Measurements from ENCODE around the gene PMEPA1. TPM values are rescaled to one million over a fixed set of nuclear protein-coding genes. Genes with fewer than 3 reads are reported as not detected.

Gene PMEPA1
- total and polyA plus RNA-seq, 10 of the 15 experiments (the other 5 are each of a cell fraction or from before 2014, with no cell fraction given) = 0.02 to 0.10 (median 0.04) TPM; not detected in 3

DNA sequence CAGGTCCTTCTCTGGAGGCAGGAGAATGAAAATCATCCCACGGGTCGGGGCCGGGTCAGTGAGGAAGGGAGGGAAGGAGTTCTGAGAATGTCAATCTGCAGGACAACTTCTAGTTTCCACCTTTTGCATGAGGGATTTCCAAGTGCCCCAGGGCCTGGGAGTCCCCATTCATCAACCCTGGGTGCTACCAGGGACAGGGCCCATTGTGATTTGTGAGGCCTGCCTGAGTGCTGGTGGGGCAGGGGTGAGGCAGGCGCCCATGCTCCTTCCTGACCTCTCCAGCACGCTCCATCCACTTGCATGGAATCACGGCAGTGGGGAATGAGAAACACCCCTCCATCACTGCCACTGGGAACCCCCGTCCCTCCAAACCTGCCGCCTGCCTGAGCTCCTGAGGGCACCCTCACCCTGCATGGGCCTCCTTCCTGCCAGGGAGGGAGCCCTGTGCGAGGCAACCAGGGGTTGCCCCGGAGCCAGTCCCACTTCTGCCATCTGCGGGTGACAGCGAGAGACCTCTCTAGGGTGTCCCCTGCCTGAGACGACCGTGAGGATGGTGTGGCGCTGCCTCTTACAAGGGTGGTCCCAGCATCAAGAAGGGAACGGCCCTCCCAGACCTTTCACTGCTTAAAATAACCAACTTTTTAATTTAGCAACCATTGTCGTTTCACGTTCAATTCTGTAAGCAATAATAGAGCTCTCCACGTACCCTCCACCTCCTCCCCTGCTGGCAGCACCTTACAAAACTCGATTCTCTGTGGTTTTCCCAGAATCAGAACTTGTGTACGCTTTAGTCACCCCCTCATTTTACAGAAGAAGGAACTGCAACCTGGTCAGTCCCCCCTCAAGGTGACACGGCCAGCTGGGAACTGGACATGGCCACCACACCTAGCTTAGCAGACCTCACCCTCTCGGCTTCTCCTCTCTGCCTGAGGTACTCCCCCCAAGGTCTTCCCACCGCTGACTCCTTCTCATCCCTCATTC, 28.6 kb downstream of the PMEPA1 start (continued):
- TF ChIP-seq, protein P1, sequence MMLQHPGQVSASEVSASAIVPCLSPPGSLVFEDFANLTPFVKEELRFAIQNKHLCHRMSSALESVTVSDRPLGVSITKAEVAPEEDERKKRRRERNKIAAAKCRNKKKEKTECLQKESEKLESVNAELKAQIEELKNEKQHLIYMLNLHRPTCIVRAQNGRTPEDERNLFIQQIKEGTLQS (IDR thresholded peaks at IDR 0.05; ENCODE audit: borderline replicate concordance, extremely low read depth, low read depth, low read length) = no peak
- TF ChIP-seq NR2C1 (IDR thresholded peaks at IDR 0.05) (no peak), SRF (IDR thresholded peaks at IDR 0.05; ENCODE audit: low read depth in 2 of 2, low read length in 2 of 2) (no peak), ZSCAN29 (IDR thresholded peaks at IDR 0.05) (no peak), SPI1 (IDR thresholded peaks at IDR 0.05; ENCODE audit: borderline replicate concordance, insufficient read depth, low read depth, low read length) (peak; percentile 84; the same call in 1 of the 2 replicates), CREM (IDR thresholded peaks at IDR 0.05; ENCODE audit: low read depth) (no peak), FOXM1 (IDR thresholded peaks at IDR 0.05; ENCODE audit: low read depth, low read length) (no peak), POU2F2 (IDR thresholded peaks at IDR 0.05; ENCODE audit: borderline replicate concordance, low read depth, low read length) (no peak), SMAD1 (IDR thresholded peaks at IDR 0.05; ENCODE audit: low read depth, partially characterized antibody) (no peak), BMI1 (IDR thresholded peaks at IDR 0.05; ENCODE audit: borderline replicate concordance) (no peak), BHLHE40 (IDR thresholded peaks at IDR 0.05; ENCODE audit: borderline replicate concordance in 1 of 2, low read depth in 2 of 2, low read length in 1 of 2) (0 out of 4 replicates have a peak, but pooled peaks of 1 of the 2 experiments have one; percentile 19), EGR1 (IDR thresholded peaks at IDR 0.05; ENCODE audit: borderline replicate concordance in 1 of 2, low read depth in 2 of 2, low read length in 2 of 2) (no peak), NBN (IDR thresholded peaks at IDR 0.05) (no peak), CHD2 (IDR thresholded peaks at IDR 0.05; ENCODE audit: borderline replicate concordance, low read depth, low read length) (no peak)
- TF ChIP-seq, protein P2, sequence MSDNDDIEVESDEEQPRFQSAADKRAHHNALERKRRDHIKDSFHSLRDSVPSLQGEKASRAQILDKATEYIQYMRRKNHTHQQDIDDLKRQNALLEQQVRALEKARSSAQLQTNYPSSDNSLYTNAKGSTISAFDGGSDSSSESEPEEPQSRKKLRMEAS (IDR thresholded peaks at IDR 0.05; ENCODE audit: low read depth, low read length) = no peak
- TF ChIP-seq, protein P3, sequence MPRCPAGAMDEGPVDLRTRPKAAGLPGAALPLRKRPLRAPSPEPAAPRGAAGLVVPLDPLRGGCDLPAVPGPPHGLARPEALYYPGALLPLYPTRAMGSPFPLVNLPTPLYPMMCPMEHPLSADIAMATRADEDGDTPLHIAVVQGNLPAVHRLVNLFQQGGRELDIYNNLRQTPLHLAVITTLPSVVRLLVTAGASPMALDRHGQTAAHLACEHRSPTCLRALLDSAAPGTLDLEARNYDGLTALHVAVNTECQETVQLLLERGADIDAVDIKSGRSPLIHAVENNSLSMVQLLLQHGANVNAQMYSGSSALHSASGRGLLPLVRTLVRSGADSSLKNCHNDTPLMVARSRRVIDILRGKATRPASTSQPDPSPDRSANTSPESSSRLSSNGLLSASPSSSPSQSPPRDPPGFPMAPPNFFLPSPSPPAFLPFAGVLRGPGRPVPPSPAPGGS (IDR thresholded peaks at IDR 0.05; ENCODE audit: borderline replicate concordance, insufficient read depth, low read depth, low read length, poor library complexity, severe bottlenecking) = no peak
- TF ChIP-seq, protein P4, sequence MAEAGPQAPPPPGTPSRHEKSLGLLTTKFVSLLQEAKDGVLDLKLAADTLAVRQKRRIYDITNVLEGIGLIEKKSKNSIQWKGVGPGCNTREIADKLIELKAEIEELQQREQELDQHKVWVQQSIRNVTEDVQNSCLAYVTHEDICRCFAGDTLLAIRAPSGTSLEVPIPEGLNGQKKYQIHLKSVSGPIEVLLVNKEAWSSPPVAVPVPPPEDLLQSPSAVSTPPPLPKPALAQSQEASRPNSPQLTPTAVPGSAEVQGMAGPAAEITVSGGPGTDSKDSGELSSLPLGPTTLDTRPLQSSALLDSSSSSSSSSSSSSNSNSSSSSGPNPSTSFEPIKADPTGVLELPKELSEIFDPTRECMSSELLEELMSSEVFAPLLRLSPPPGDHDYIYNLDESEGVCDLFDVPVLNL (IDR thresholded peaks at IDR 0.05; ENCODE audit: low read depth, low read length) = no peak
- TF ChIP-seq, protein P5, sequence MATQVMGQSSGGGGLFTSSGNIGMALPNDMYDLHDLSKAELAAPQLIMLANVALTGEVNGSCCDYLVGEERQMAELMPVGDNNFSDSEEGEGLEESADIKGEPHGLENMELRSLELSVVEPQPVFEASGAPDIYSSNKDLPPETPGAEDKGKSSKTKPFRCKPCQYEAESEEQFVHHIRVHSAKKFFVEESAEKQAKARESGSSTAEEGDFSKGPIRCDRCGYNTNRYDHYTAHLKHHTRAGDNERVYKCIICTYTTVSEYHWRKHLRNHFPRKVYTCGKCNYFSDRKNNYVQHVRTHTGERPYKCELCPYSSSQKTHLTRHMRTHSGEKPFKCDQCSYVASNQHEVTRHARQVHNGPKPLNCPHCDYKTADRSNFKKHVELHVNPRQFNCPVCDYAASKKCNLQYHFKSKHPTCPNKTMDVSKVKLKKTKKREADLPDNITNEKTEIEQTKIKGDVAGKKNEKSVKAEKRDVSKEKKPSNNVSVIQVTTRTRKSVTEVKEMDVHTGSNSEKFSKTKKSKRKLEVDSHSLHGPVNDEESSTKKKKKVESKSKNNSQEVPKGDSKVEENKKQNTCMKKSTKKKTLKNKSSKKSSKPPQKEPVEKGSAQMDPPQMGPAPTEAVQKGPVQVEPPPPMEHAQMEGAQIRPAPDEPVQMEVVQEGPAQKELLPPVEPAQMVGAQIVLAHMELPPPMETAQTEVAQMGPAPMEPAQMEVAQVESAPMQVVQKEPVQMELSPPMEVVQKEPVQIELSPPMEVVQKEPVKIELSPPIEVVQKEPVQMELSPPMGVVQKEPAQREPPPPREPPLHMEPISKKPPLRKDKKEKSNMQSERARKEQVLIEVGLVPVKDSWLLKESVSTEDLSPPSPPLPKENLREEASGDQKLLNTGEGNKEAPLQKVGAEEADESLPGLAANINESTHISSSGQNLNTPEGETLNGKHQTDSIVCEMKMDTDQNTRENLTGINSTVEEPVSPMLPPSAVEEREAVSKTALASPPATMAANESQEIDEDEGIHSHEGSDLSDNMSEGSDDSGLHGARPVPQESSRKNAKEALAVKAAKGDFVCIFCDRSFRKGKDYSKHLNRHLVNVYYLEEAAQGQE (IDR thresholded peaks at IDR 0.05; ENCODE audit: low read depth, low read length) = no peak
